ENCODE measurements around the gene RIC8B.

Gene RIC8B

DNA sequence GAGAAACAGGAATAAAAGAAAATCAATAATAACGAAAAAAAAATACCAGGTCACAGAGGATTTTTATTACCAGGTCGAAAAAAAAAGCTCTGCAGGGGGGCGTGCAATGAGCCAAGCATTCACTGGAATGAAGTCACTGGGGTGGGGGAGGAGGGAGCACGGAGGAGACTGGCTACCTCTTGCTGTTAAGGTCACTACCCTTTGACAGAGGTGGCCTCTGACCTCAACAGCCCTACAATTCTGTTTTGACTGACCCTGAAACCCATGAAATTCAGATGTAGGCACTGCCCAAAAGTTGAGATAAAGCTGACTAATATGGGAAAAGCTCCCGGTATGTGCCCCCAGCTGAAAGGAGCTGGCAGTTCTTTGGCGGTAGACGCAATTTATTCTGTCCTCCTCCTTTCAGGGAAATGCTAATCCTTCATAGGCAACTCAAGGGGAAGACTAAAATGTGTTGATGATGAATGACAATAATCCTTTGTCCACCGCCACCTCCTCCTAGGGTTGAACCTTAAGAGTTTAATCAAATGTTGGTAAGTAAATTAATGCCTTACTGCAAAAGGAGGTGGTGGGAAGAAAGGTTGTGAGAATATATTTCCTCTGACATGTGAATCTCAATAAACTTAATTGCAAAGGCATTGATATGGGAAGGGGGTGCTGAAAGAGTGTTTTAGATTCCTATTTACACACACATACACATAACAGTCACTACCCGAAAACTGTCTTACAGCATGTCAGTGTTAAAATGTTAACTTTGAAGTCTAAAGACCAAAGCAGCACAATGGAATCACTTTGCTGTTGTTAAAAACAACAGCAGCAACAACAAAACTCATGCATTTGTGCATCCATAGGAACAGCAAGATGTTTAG is 6.3 kb upstream of the RIC8B start:
- H2AFZ ChIP-seq (ENCODE audit: low read depth, low read length), result no peak overlapping the region
- H3K79me2 ChIP-seq (ENCODE audit: insufficient read depth, low read length), result no peaks in the 10 kb centered on the region
- H3K4me3 ChIP-seq (ENCODE audit: low read depth in 1 of 2, low read length in 2 of 2), result no peak overlapping the region
- TF ChIP-seq, protein P1, sequence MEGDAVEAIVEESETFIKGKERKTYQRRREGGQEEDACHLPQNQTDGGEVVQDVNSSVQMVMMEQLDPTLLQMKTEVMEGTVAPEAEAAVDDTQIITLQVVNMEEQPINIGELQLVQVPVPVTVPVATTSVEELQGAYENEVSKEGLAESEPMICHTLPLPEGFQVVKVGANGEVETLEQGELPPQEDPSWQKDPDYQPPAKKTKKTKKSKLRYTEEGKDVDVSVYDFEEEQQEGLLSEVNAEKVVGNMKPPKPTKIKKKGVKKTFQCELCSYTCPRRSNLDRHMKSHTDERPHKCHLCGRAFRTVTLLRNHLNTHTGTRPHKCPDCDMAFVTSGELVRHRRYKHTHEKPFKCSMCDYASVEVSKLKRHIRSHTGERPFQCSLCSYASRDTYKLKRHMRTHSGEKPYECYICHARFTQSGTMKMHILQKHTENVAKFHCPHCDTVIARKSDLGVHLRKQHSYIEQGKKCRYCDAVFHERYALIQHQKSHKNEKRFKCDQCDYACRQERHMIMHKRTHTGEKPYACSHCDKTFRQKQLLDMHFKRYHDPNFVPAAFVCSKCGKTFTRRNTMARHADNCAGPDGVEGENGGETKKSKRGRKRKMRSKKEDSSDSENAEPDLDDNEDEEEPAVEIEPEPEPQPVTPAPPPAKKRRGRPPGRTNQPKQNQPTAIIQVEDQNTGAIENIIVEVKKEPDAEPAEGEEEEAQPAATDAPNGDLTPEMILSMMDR (IDR thresholded peaks at IDR 0.05; ENCODE audit: borderline replicate concordance, extremely low read depth, low read length, poor library complexity, severe bottlenecking), result no peak
- TF ChIP-seq EZH2 (IDR thresholded peaks at IDR 0.05; ENCODE audit: borderline replicate concordance, low read depth, low read length, severe bottlenecking), result no peak
- H3K9me3 ChIP-seq (ENCODE audit: insufficient read depth, low read length, severe bottlenecking), result no peaks in the 10 kb centered on the region
- H3K9ac ChIP-seq (ENCODE audit: low read depth, low read length), result no peak overlapping the region
- H3K4me2 ChIP-seq (ENCODE audit: insufficient read depth, low read length), result no peak overlapping the region
- ATAC-seq (ENCODE audit: insufficient read depth, low read depth) (no peak), DNase-seq (no peak)
- H3K36me3 ChIP-seq (ENCODE audit: insufficient read depth, low read length), result no peaks in the 10 kb centered on the region
- H3K4me1 ChIP-seq (ENCODE audit: insufficient read depth, low read length), result peaks cover 2% of the 10 kb centered on the region
- H4K20me1 ChIP-seq (ENCODE audit: insufficient read depth, low read length), result no peaks in the 10 kb centered on the region
- no peak overlapping the region for H3K27ac ChIP-seq (ENCODE audit: low read length)
- no peaks in the 10 kb centered on the region for H3K27me3 ChIP-seq (ENCODE audit: insufficient read depth, low read length, poor library complexity)

DNA sequence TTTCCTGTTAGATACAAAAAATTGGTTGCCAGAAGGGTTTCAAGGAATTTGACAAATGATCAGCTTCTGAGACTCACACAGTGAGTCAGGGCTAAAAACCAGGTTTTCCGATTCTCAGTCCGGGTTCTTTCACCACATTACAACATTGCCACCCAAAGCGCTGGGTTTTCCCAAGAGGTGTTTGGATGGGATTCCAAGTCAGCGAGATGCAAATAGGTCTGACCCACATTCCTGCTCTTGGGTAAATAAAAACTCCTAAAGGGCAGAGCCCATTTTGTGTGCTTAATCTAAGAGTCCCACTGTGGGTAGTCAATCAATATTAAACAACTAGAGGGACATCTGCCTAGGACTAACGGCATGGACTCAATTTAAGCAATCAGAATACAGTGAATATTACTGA is 5.4 kb upstream of the RIC8B start:
- no peak for DNase-seq
- Histone ChIP-seq H3K36me3 (ENCODE audit: insufficient read depth, low read length) (no peaks in the 10 kb centered on the region), H3K4me1 (ENCODE audit: insufficient read depth, low read length) (peaks cover 8% of the 10 kb centered on the region), H2AFZ (ENCODE audit: low read depth, low read length) (no peak overlapping the region), H3K79me2 (ENCODE audit: insufficient read depth, low read length) (no peaks in the 10 kb centered on the region), H4K20me1 (ENCODE audit: insufficient read depth, low read length) (no peaks in the 10 kb centered on the region), H3K27ac (ENCODE audit: low read length) (no peak overlapping the region), H3K9ac (ENCODE audit: low read depth, low read length) (no peak overlapping the region), H3K9me3 (ENCODE audit: insufficient read depth, low read length, severe bottlenecking) (no peaks in the 10 kb centered on the region), H3K27me3 (ENCODE audit: insufficient read depth, low read length, poor library complexity) (no peaks in the 10 kb centered on the region), H3K4me3 (ENCODE audit: low read depth in 1 of 2, low read length in 2 of 2) (no peak overlapping the region), H3K4me2 (ENCODE audit: insufficient read depth, low read length) (no peak overlapping the region)
- ATAC-seq (ENCODE audit: insufficient read depth, low read depth), result no peak
- TF ChIP-seq, protein P1 (IDR thresholded peaks at IDR 0.05; ENCODE audit: borderline replicate concordance, extremely low read depth, low read length, poor library complexity, severe bottlenecking), result no peak
- TF ChIP-seq EZH2 (IDR thresholded peaks at IDR 0.05; ENCODE audit: borderline replicate concordance, low read depth, low read length, severe bottlenecking), result no peak

DNA sequence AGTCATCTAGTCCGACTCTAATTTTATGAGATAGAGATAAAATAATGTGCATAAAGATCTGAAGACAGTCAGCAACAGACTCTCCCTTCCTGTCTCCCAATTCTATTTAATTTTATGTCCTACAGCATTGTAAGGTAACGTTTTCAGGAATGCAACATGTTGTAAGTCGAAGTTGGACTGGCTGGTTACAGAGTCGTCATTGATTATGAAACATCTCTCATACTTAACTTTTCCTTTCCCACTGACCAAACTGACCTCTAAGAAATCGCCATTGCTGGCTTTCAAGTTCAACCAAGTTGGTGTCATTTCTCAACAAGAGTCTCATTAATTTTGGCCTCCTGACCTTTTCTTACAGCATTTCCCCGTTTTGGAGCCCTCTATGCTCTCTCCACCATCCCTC is 4.9 kb upstream of the RIC8B start:
- Histone ChIP-seq H3K79me2 (ENCODE audit: insufficient read depth, low read length) (peaks cover 1% of the 10 kb centered on the region), H3K36me3 (ENCODE audit: insufficient read depth, low read length) (no peaks in the 10 kb centered on the region), H3K4me2 (ENCODE audit: insufficient read depth, low read length) (no peak overlapping the region), H3K4me1 (ENCODE audit: insufficient read depth, low read length) (peaks cover 8% of the 10 kb centered on the region), H3K27me3 (ENCODE audit: insufficient read depth, low read length, poor library complexity) (no peaks in the 10 kb centered on the region), H3K9ac (ENCODE audit: low read depth, low read length) (no peak overlapping the region), H2AFZ (ENCODE audit: low read depth, low read length) (no peak overlapping the region), H3K4me3 (ENCODE audit: low read depth in 1 of 2, low read length in 2 of 2) (no peak overlapping the region), H3K9me3 (ENCODE audit: insufficient read depth, low read length, severe bottlenecking) (no peaks in the 10 kb centered on the region), H4K20me1 (ENCODE audit: insufficient read depth, low read length) (no peaks in the 10 kb centered on the region), H3K27ac (ENCODE audit: low read length) (no peak overlapping the region)
- no peak for DNase-seq
- ATAC-seq (ENCODE audit: insufficient read depth, low read depth), result no peak
- no peak for TF ChIP-seq EZH2 (IDR thresholded peaks at IDR 0.05; ENCODE audit: borderline replicate concordance, low read depth, low read length, severe bottlenecking)
- TF ChIP-seq, protein P1 (IDR thresholded peaks at IDR 0.05; ENCODE audit: borderline replicate concordance, extremely low read depth, low read length, poor library complexity, severe bottlenecking), result no peak
